Measurements from ENCODE around the gene VPREB1.
"Not testable (repeated sequence)": the region's sequence is repeated elsewhere in the genome, so short reads cannot be mapped to it uniquely, and the experiment has no call there.

Gene VPREB1

DNA sequence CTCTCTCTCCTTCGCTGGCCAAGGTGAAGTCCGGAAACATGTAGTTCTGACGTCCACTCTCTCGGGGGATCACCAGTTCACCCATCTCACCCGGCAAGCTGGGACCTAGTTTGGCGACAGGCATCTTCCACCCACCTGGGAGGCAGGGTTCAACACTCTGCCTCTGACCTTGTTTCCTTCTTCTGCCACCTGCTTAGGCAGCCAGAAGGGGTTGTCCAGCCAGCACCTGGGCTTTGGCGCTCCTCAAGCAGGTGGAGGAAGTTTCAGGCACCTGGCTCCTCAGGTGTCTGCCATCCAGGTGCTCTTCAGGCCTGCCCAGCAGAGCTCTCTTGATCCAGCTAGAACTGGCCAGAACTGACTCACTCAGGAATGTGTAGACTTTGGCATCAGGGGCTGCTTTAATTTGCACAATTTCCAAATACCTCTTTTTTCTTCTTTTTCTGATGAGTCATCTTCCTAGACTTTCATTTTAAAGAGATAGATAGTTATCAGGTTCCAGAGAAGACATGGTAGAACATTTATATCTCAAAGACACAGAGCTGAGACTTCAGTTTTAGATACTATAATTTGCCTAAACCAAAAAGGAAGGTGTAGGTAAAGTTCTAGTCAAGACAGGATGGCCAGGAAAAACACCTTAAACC lies 25.6 kb downstream of the VPREB1 start:
- FAIRE-seq; DNase-seq (ENCODE audit: insufficient read length): not testable (repeated sequence)

DNA sequence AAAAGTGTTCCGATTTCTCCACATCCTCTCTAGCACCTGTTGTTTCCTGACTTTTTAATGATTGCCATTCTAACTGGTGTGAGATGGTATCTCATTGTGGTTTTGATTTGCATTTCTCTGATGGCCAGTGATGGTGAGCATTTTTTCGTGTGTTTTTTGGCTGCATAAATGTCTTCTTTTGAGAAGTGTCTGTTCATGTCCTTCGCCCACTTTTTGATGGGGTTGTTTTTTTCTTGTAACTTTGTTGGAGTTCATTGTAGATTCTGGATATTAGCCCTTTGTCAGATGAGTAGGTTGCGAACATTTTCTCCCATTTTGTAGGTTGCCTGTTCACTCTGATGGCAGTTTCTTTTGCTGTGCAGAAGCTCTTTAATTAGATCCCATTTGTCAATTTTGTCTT lies 32.8 kb downstream of the VPREB1 start:
- FAIRE-seq; DNase-seq (ENCODE audit: insufficient read length): not testable (repeated sequence)

DNA sequence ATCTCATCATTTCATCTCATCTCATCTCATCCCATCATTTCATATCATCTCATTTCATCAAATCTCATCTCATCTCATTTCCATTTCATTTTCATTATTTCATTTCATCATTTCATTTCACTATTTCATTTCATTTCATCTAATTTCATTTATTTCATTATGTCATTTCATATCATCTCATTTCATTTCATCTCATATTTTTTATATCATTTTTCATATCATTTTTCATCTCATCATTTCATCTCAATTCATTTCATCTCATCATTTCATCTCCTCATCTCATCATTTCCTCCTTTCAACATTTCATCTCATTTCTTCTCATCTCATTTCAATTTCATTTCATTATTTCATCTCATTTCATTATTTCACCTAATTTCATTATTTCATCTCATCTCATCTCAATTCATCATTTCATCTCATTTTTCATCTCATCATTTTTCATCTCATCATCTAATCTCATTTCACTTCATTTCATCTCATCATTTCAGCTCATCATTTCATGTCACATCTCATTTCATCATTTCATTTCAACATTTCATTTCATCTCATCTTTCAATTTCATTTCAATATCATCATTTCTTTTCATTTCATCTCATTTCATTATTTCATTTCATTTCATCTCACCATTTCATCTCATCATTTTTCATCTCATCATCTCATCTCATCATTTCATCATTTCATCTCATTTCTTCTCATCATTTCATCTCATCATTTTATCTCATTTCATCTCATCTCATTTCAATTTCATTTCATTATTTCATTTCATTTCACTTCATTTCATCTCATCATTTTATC lies 40.6 kb downstream of the VPREB1 start:
- not testable (repeated sequence) for FAIRE-seq

DNA sequence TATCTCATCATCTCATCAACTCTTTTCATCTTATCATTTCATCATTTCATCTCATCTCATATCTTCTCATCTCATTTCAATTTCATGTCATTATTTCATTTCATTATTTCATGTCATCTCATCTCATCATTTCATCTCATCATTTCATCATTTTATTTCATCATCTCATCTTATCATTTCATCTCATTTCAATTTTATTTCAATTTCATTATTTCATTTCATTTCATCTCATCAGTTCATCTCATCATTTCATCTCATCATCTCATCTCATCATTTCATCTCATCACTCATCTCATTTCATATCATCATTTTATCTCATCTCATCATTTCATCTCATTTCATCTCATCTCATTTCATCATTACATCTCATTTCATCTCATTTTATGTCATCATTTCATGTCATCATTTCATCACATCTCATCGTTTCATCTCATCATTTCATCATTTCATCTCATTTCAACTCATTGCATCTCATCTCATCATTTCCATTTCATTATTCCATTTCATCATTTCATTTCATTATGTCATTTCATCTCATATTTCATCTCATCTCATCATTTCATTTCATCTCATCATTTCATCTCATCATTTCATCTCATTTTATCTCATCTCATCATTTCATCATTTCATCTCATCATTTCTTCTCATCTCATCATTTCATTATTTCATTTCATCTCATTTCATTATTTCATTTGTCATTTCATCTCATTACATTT lies 42.0 kb downstream of the VPREB1 start:
- DNase-seq (ENCODE audit: insufficient read length); FAIRE-seq: not testable (repeated sequence)

More for the DNA sequence above, 40.6 kb downstream of the VPREB1 start:
- DNase-seq (ENCODE audit: insufficient read length), result not testable (repeated sequence)

- DNase-seq (ENCODE audit: insufficient read length); FAIRE-seq: not testable (repeated sequence)
Observed at GRCh38 chr22:22287106-22287626, 42.6 kb downstream of the VPREB1 start.

DNA sequence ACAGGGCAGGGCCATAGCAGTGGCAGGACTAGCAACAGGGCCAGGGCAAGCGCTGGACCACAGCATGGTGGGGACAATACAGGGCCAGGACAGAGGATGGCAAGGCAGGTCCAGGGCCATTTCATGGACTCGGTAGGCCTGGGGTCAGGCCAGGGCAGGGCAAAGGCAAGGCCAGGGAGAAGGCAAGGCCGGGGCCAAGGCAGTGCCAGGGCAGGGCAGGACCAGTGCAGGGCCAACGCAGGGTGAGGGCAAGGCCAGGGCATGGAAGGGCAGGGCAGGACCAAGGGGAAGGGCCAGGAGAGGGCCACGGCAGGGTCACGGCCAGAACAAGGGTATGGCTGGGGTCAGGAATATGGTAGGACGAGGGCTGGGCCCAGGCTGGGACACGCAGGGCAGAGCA lies 45.1 kb downstream of the VPREB1 start:
- not testable (repeated sequence) for DNase-seq (ENCODE audit: insufficient read length); FAIRE-seq

DNA sequence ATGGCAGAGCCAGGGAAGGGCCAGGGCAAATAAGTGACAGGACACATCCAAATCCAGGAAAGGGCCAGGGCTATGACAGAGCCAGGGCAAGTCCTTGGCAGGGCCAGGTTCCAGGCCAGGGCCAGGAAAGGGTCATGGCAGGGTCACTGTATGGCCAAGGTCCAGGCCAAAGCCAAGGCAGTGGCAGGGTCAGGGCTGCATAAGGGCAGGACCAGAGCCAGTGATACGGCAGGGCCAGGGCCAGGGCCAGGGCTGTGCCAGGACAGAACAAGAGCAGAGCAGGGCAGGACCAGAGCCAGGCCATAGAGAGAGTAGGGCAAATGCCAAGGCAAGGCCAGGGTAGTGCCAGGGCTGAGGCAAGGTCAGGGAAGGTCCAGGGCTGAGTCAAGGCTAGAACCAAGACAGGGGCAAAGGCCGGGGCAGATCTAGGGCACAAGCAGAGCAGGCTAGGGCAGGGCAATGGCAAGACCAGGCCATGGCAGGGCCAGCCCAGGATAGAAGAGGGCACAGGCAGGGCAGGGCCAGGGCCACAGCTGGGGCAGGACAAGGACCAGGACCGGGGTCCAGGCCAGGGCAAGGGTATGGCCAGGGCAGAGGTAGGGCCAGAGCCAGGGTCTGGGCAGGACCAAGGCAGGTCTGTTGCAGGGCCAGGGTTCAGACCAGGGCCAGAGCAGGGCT lies 46.7 kb downstream of the VPREB1 start:
- not testable (repeated sequence) for FAIRE-seq; DNase-seq (ENCODE audit: insufficient read length)

DNA sequence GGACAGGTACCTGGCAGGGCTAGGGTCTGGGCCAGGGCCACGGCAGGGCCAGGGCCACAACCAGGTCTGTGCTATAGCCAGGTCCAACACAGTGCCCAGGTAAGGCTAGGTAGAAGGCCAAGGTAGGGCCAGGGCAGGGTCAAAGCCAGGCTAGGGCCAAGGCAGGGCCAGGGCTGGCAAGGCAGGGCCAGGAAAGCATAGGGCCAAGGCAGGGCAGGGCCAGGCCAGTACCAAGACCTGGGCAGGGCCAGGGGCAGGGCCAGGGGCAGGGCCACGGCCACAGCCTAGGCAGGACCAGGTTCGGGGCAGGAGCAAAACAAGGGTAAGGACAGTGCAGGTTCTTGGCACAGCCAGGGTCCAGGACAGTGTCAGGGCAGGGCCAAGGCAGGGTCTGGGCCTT lies 48.1 kb downstream of the VPREB1 start:
- not testable (repeated sequence) for DNase-seq (ENCODE audit: insufficient read length); FAIRE-seq

- DNase-seq (ENCODE audit: insufficient read length); FAIRE-seq: not testable (repeated sequence)
Observed at GRCh38 chr22:22293436-22293835, 48.9 kb downstream of the VPREB1 start.

GRCh38 chr22:22294641-22295040 lies 50.1 kb downstream of the VPREB1 start:
- FAIRE-seq, result not testable (repeated sequence)

More at GRCh38 chr22:22294641-22295040, 50.1 kb downstream of the VPREB1 start:
- not testable (repeated sequence) for DNase-seq (ENCODE audit: insufficient read length)
